ENCODE measurements around the gene CD38. TPM values are rescaled to one million over a fixed set of nuclear protein-coding genes. Genes with fewer than 3 reads are reported as not detected.

CD38 gene
- polyA plus RNA-seq: not detected in 2 replicates

DNA sequence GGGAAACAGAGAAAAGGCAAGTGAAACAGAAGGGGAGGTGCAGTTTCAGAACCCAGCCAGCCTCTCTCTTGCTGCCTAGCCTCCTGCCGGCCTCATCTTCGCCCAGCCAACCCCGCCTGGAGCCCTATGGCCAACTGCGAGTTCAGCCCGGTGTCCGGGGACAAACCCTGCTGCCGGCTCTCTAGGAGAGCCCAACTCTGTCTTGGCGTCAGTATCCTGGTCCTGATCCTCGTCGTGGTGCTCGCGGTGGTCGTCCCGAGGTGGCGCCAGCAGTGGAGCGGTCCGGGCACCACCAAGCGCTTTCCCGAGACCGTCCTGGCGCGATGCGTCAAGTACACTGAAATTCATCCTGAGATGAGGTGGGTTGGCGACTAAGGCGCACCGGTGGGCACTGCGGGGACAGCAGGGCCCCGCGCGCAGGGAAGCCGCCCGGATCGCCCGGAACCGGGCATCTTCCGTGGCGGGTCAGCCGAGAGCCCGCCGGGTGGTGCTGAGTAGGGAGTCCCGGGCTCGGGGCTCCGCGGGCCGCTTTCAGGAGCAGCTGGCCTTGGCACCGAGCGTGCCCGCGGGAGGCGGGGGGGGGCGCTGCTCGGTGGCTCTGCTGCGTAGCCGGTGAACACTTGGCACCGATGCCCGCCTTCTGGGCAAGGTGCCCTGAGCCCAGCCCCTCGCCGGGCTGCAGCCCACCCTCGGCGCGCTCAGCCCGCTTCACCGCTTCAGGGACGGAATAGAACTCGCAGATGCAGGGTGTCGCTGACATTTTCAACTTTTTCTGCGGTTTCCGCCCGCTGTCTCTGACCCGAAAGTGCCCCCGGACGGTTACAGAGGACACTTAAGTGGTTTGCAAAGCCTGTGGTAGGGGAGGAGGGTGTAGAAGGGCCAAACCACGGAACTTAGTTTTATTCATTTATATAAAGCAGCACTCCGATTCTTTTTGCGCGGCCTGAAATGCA lies at the start of gene CD38:
Gene CD38 (plus strand): TSS at position 40 of the 953 bp plus-strand sequence. CDS start 87 bp downstream, at position 127.

Other genes starting within 250 kb of the CD38 start
- gene FBXL5, start 123.0 kb upstream of the CD38 start, polyA plus RNA-seq: 78.3 and 88.2 TPM in 2 replicates
- gene FAM200B, start 96.5 kb upstream of the CD38 start, polyA plus RNA-seq: 122 and 152 TPM in 2 replicates
- gene BST1, start 75.3 kb upstream of the CD38 start, polyA plus RNA-seq: 0.77 TPM in 1 of 2 replicates, not detected in the other
- not detected in 2 replicates for gene FGFBP1, start 160.4 kb downstream of the CD38 start, polyA plus RNA-seq
- not detected in 2 replicates for gene FGFBP2, start 184.8 kb downstream of the CD38 start, polyA plus RNA-seq

Measured in Purkinje cell (primary cell).